Thoracic aorta (tissue), 2 donors: Measurements from ENCODE around the gene APPL2. TPM values are rescaled to one million over a fixed set of nuclear protein-coding genes. Genes with fewer than 3 reads are reported as not detected.

Source experiments
- ATAC-seq: fragments of 150-250 bp; one replicate; pipeline ENCODE4 v1.8.0; 2017; ENCODE audit warnings: low read depth; ENCODE audit not compliant: insufficient number of reproducible peaks, low FRiP score
- DNase-seq: peaks from one replicate; pipeline ENCODE4 v3.0.0-alpha.2; 2020; ENCODE audit warnings: low spot score
- H3K27ac ChIP-seq, 2 donors: fragments of 200-600 bp; sonication (generic); 1 replicate in 1 of 2; 2 replicates in 1 of 2; pipeline ENCODE4 v1.5.1; 2016; ENCODE audit warnings: mild to moderate bottlenecking in 2 of 2, moderate library complexity in 2 of 2
- H3K27me3 ChIP-seq: fragments of 200-600 bp; sonication (generic); replicated peaks from 2 replicates; pipeline ENCODE4 v1.6.0; 2016; ENCODE audit warnings: mild to moderate bottlenecking; ENCODE audit not compliant: insufficient read depth
- H3K36me3 ChIP-seq: fragments of 200-600 bp; sonication (generic); one replicate; pipeline ENCODE4 v1.5.1; 2016
- H3K4me1 ChIP-seq, 2 donors: fragments of 200-600 bp; sonication (generic); 1 replicate in 1 of 2; 2 replicates in 1 of 2; pipeline versions ENCODE4 v1.5.1 to v1.6.0; 2016; ENCODE audit warnings: low read depth in 2 of 2, mild to moderate bottlenecking in 1 of 2; ENCODE audit not compliant: control insufficient read depth in 1 of 2
- H3K4me3 ChIP-seq: fragments of 200-600 bp; sonication (generic); 2 replicates; pipeline ENCODE4 v1.5.1; 2016; ENCODE audit warnings: mild to moderate bottlenecking
- H3K9me3 ChIP-seq: fragments of 200-600 bp; sonication (generic); 2 replicates; pipeline ENCODE4 v1.5.1; 2016
- CTCF ChIP-seq: fragments of 200-600 bp; sonication (generic); IDR thresholded peaks from one replicate; pipeline ENCODE4 v1.5.1; 2019; ENCODE audit warnings: antibody characterized with exemption
- total RNA-seq, 2 donors: library from RNA; depleted of rRNA; stranded (reverse); fragments of >200 nt; gene quantifications; one replicate each; pipeline versions ENCODE4 v1.1.0 to v1.2.3, GENCODE V29; 2016

APPL2 gene
- total RNA-seq, 2 donors from 2014 or later: 38.2 to 60.9 TPM

- H3K36me3 ChIP-seq: peaks cover 27% of the 10 kb centered on the region
- peaks cover 0 to 11% of the 10 kb centered on the region in 2 donors for H3K4me1 ChIP-seq
- DNase-seq: no peak
- no peak overlapping the region for H3K4me3 ChIP-seq
- H3K27me3 ChIP-seq: no peaks in the 10 kb centered on the region
- no peak overlapping the region for H3K27ac ChIP-seq
- no peak for TF ChIP-seq CTCF
- no peaks in the 10 kb centered on the region for H3K9me3 ChIP-seq
- ATAC-seq: no peak
These were observed 21.8 kb downstream of the APPL2 start for GRCh38 chr12:105214148-105214547.

- no peak for TF ChIP-seq CTCF
- H3K4me3 ChIP-seq: no peak overlapping the region
- no peaks in the 10 kb centered on the region for H3K9me3 ChIP-seq
- DNase-seq (no peak), ATAC-seq (no peak)
- peaks cover 41% of the 10 kb centered on the region for H3K36me3 ChIP-seq
- H3K4me1 ChIP-seq: no peaks in the 10 kb centered on the region
- H3K27me3 ChIP-seq: no peaks in the 10 kb centered on the region
- H3K27ac ChIP-seq: no peak overlapping the region
These were observed 23.5 kb downstream of the APPL2 start for GRCh38 chr12:105212438-105212837.

GRCh38 chr12:105209091-105209490 is 26.9 kb downstream of the APPL2 start:
- no peak for TF ChIP-seq CTCF
- H3K27ac ChIP-seq: no peak overlapping the region
- H3K36me3 ChIP-seq: peaks cover 56% of the 10 kb centered on the region
- ATAC-seq: no peak
- H3K9me3 ChIP-seq: no peaks in the 10 kb centered on the region
- no peaks in the 10 kb centered on the region for H3K4me1 ChIP-seq
- no peak overlapping the region for H3K4me3 ChIP-seq
- DNase-seq: no peak
- no peaks in the 10 kb centered on the region for H3K27me3 ChIP-seq

GRCh38 chr12:105206686-105207374 is 29.1 kb downstream of the APPL2 start:
- no peak overlapping the region for H3K4me3 ChIP-seq
- H3K36me3 ChIP-seq: peaks cover 71% of the 10 kb centered on the region
- no peak for TF ChIP-seq CTCF
- ATAC-seq: no peak
- H3K9me3 ChIP-seq: no peaks in the 10 kb centered on the region
- no peaks in the 10 kb centered on the region for H3K27me3 ChIP-seq
- no peak overlapping the region for H3K27ac ChIP-seq
- DNase-seq: no peak
- H3K4me1 ChIP-seq: peaks cover 0 to 1% of the 10 kb centered on the region in 2 donors

- Histone ChIP-seq H3K27me3 (no peaks in the 10 kb centered on the region), H3K4me3 (no peak overlapping the region), H3K27ac (no peak overlapping the region), H3K36me3 (peaks cover 66% of the 10 kb centered on the region), H3K9me3 (no peaks in the 10 kb centered on the region), H3K4me1 (peaks cover 0 to 9% of the 10 kb centered on the region in 2 donors)
- no peak for TF ChIP-seq CTCF
- no peak for DNase-seq
- ATAC-seq: no peak
These were observed 30.5 kb downstream of the APPL2 start for GRCh38 chr12:105205322-105206048.
